Natural killer cell (primary cell): Measurements from ENCODE around the gene TIGD6. TPM values are rescaled to one million over a fixed set of nuclear protein-coding genes. Genes with fewer than 3 reads are reported as not detected.

Experiments used
- ATAC-seq, 3 donors: fragments of 150-1000 bp in 2 of 3; fragments of 200-7000 bp in 1 of 3; cut with Tn5 transposase; 1 replicate in 1 of 3; 2 replicates in 2 of 3; pipeline ENCODE4 v1.10.0; 2021; ENCODE audit warnings: mild to moderate bottlenecking in 2 of 3, moderate library complexity in 2 of 3
- DNase-seq, 2 donors: peaks; one replicate each; pipeline versions ENCODE4 v3.0.0 to v3.0.0-alpha.2; 2013 to 2021; ENCODE audit warnings: mixed read lengths in 1 of 2
- H3K27ac ChIP-seq: one replicate; pipeline ENCODE4 v1.5.1; 2013; ENCODE audit warnings: mild to moderate bottlenecking, low read length
- H3K27me3 ChIP-seq: one replicate; pipeline ENCODE4 v1.6.1; 2013; ENCODE audit warnings: low read length; ENCODE audit not compliant: control insufficient read depth, insufficient read depth
- H3K36me3 ChIP-seq: one replicate; pipeline ENCODE4 v1.6.1; 2013; ENCODE audit warnings: low read length; ENCODE audit not compliant: control insufficient read depth, insufficient read depth
- H3K4me1 ChIP-seq: one replicate; pipeline ENCODE4 v1.6.1; 2013; ENCODE audit warnings: low read length; ENCODE audit not compliant: control insufficient read depth, insufficient read depth
- H3K4me3 ChIP-seq: one replicate; pipeline ENCODE4 v1.5.1; 2013; ENCODE audit warnings: low read length
- H3K9me3 ChIP-seq: one replicate; pipeline ENCODE4 v1.6.1; 2013; ENCODE audit warnings: low read length; ENCODE audit not compliant: control insufficient read depth, insufficient read depth
- H3K27ac Mint-ChIP-seq, 2 donors: one replicate each; pipeline ENCODE4 v1.8.0; 2022; ENCODE audit warnings: mild to moderate bottlenecking in 2 of 2, mixed read lengths in 2 of 2, moderate library complexity in 1 of 2
- H3K27me3 Mint-ChIP-seq, 2 donors: one replicate each; pipeline ENCODE4 v1.8.0; 2022; ENCODE audit warnings: low read depth in 2 of 2, mixed read lengths in 2 of 2
- H3K36me3 Mint-ChIP-seq: one replicate; pipeline ENCODE4 v1.8.0; 2022; ENCODE audit warnings: mixed read lengths
- H3K4me1 Mint-ChIP-seq, 2 donors: one replicate each; pipeline ENCODE4 v1.8.0; 2022; ENCODE audit warnings: mixed read lengths in 2 of 2
- H3K4me3 Mint-ChIP-seq: one replicate; pipeline ENCODE4 v1.8.0; 2022; ENCODE audit warnings: mild to moderate bottlenecking, moderate library complexity, mixed read lengths
- H3K9me3 Mint-ChIP-seq, 2 donors: one replicate each; pipeline ENCODE4 v1.8.0; 2022; ENCODE audit warnings: mixed read lengths in 2 of 2
- CTCF ChIP-seq: fragments of 200-600 bp; IDR thresholded peaks from one replicate; pipeline ENCODE4 v1.8.0; 2022; ENCODE audit warnings: antibody characterized with exemption
- WGBS: methylation state at CpG from one replicate; pipeline ENCODE4 v1.1.7; 2013; ENCODE audit warnings: missing lambda C conversion rate; ENCODE audit not compliant: insufficient coverage; 5-methylcytosine and 5-hydroxymethylcytosine counted together
- intact Hi-C: fragments of 100-400 bp; cut with micrococcal nuclease; formaldehyde crosslinking; loops from one replicate; pipeline ENCODE4 v1.14.2; 2022
- total RNA-seq, 4 donors: library from RNA; stranded (reverse); fragments of 120-200 nt in 1 of 4; gene quantifications; one replicate each; pipeline versions ENCODE4 v1.2.3 to v1.2.4, GENCODE V29; 2013 to 2022

Gene TIGD6
- total RNA-seq, 3 donors from 2014 or later (not counting 1 experiment from before 2014, with no cell fraction given) = 1.8 to 3.9 (median 2.5) TPM

GRCh38 chr5:150038547-150038946 is 38.1 kb upstream of the TIGD6 start:
- no peak for DNase-seq
- H3K36me3 ChIP-seq = peaks cover 85% of the 10 kb centered on the region
- Mint-ChIP-seq H3K9me3 (no peaks in the 10 kb centered on the region), H3K4me3 (no peak overlapping the region), H3K27ac (no peak overlapping the region), H3K27me3 (peaks cover 13 to 19% of the 10 kb centered on the region in 2 donors), H3K4me1 (peaks cover 17 to 22% of the 10 kb centered on the region in 2 donors), H3K36me3 (peaks cover 80% of the 10 kb centered on the region)
- no peak overlapping the region for H3K4me3 ChIP-seq
- intact Hi-C loops = no loop called here
- 86% methylated on average over 2 of the region's 2 CpGs for WGBS
- no peak for ATAC-seq
- peaks cover 6% of the 10 kb centered on the region for H3K4me1 ChIP-seq
- H3K27me3 ChIP-seq = peaks cover 3% of the 10 kb centered on the region
- no peak for TF ChIP-seq CTCF
- no peaks in the 10 kb centered on the region for H3K9me3 ChIP-seq
- H3K27ac ChIP-seq = no peak overlapping the region

- intact Hi-C loops = no loop called here
- DNase-seq = no peak
These were observed 36.1 kb upstream of the TIGD6 start for GRCh38 chr5:150036513-150036912.

GRCh38 chr5:150035139-150035895 is 34.9 kb upstream of the TIGD6 start:
- 76% methylated on average over 7 of the region's 7 CpGs for WGBS

More at GRCh38 chr5:150036513-150036912, 36.1 kb upstream of the TIGD6 start:
- no peaks in the 10 kb centered on the region for H3K9me3 ChIP-seq
- peaks cover 84% of the 10 kb centered on the region for H3K36me3 ChIP-seq
- Mint-ChIP-seq H3K27me3 (peaks cover 6 to 14% of the 10 kb centered on the region in 2 donors), H3K36me3 (peaks cover 84% of the 10 kb centered on the region), H3K4me1 (peaks cover 0 to 6% of the 10 kb centered on the region in 2 donors), H3K27ac (no peak overlapping the region), H3K4me3 (no peak overlapping the region), H3K9me3 (no peaks in the 10 kb centered on the region)
- no peak for ATAC-seq
- 99% methylated on average over 9 of the region's 9 CpGs for WGBS
- H3K4me3 ChIP-seq = no peak overlapping the region
- H3K4me1 ChIP-seq = no peaks in the 10 kb centered on the region
- TF ChIP-seq CTCF = no peak
- no peaks in the 10 kb centered on the region for H3K27me3 ChIP-seq
- no peak overlapping the region for H3K27ac ChIP-seq

More at GRCh38 chr5:150035139-150035895, 34.9 kb upstream of the TIGD6 start:
- Mint-ChIP-seq H3K27ac (no peak overlapping the region), H3K4me1 (peaks cover 0 to 6% of the 10 kb centered on the region in 2 donors), H3K27me3 (peaks cover 0 to 5% of the 10 kb centered on the region in 2 donors), H3K9me3 (no peaks in the 10 kb centered on the region), H3K4me3 (no peak overlapping the region), H3K36me3 (peaks cover 74% of the 10 kb centered on the region)
- intact Hi-C loops = no loop called here
- H3K36me3 ChIP-seq = peaks cover 84% of the 10 kb centered on the region
- DNase-seq (no peak), ATAC-seq (no peak)
- no peak overlapping the region for H3K27ac ChIP-seq
- H3K27me3 ChIP-seq = no peaks in the 10 kb centered on the region
- H3K9me3 ChIP-seq = no peaks in the 10 kb centered on the region
- no peak for TF ChIP-seq CTCF
- H3K4me3 ChIP-seq = no peak overlapping the region
- H3K4me1 ChIP-seq = no peaks in the 10 kb centered on the region
